HEK293T (cell line): Measurements from ENCODE around the gene CD28.

Experiments
- BHLHE40 ChIP-seq: fragments of 450-650 bp; IDR thresholded peaks from 2 replicates; pipeline ENCODE4 v1.6.1; 2016; ENCODE audit warnings: mild to moderate bottlenecking, moderate library complexity, borderline replicate concordance
- ELF4 ChIP-seq: fragments of 450-650 bp; IDR thresholded peaks from 2 replicates; pipeline ENCODE4 v1.6.1; 2017; ENCODE audit warnings: antibody characterized with exemption
- FOXK2 ChIP-seq: fragments of 450-650 bp; IDR thresholded peaks from 2 replicates; pipeline ENCODE4 v1.6.1; 2016; ENCODE audit warnings: mild to moderate bottlenecking
- FOXM1 ChIP-seq: fragments of 450-650 bp; IDR thresholded peaks from 2 replicates; pipeline ENCODE4 v1.6.1; 2017; ENCODE audit warnings: mild to moderate bottlenecking, borderline replicate concordance
- HDGF ChIP-seq: fragments of 450-650 bp; IDR thresholded peaks from 2 replicates; pipeline ENCODE4 v1.6.1; 2017; ENCODE audit warnings: antibody characterized with exemption, borderline replicate concordance
- L3MBTL2 ChIP-seq: fragments of 450-650 bp; conservative IDR thresholded peaks from 2 replicates; pipeline ENCODE4 v1.6.1; 2016; ENCODE audit warnings: mild to moderate bottlenecking
- LEF1 ChIP-seq: fragments of 450-650 bp; IDR thresholded peaks from 2 replicates; pipeline ENCODE4 v1.6.1; 2017; ENCODE audit warnings: mild to moderate bottlenecking, borderline replicate concordance
- NFRKB ChIP-seq: fragments of 450-650 bp; IDR thresholded peaks from 2 replicates; pipeline ENCODE4 v1.6.1; 2016; ENCODE audit warnings: mild to moderate bottlenecking, moderate library complexity
- SP1 ChIP-seq: fragments of 450-650 bp; IDR thresholded peaks from 2 replicates; pipeline ENCODE4 v1.6.1; 2017
- TARDBP ChIP-seq: fragments of 450-650 bp; IDR thresholded peaks from 2 replicates; pipeline ENCODE4 v1.6.1; 2016
- ZNF384 ChIP-seq: fragments of 450-650 bp; IDR thresholded peaks from 2 replicates; pipeline ENCODE4 v1.6.1; 2016

- TF ChIP-seq BHLHE40 (no peak), ZNF384 (no peak), FOXM1 (no peak), SP1 (no peak), FOXK2 (no peak), NFRKB (no peak), TARDBP (no peak), HDGF (no peak), ELF4 (no peak), L3MBTL2 (no peak), LEF1 (no peak)
Observed at GRCh38 chr2:203691149-203691548, 15.3 kb upstream of the CD28 start.
